ENCODE data around the gene ALG8. TPM values are rescaled to one million over a fixed set of nuclear protein-coding genes. Genes with fewer than 3 reads are reported as not detected.

Gene ALG8
- total and polyA plus RNA-seq, 12 donors = 9.6 to 69.1 (median 16.8) TPM

GRCh38 chr11:78067704-78068103 lies 71.7 kb downstream of the ALG8 start:
- ATAC-seq (no peak), DNase-seq (no peak)
- no peak overlapping the region for H3K4me3 ChIP-seq
- no peaks in the 10 kb centered on the region for H3K9me3 ChIP-seq
- no peak for TF ChIP-seq CTCF (IDR thresholded peaks at IDR 0.05)
- no peaks in the 10 kb centered on the region for H3K27me3 ChIP-seq
- peaks cover 0 to 23% (median 8%) of the 10 kb centered on the region in 9 donors for H3K4me1 ChIP-seq
- H3K36me3 ChIP-seq = peaks cover 0 to 60% (median 18%) of the 10 kb centered on the region in 9 donors
- no peak overlapping the region for H3K27ac ChIP-seq
- 88% methylated on average over 4 of the region's 4 CpGs for WGBS, 2 donors
- intact Hi-C loops (cut with DNase I) = no loop called here

GRCh38 chr11:78066471-78066870 lies 73.0 kb downstream of the ALG8 start:
- intact Hi-C loops (cut with DNase I) = no loop called here
- H3K4me1 ChIP-seq = peaks cover 0 to 28% (median 7%) of the 10 kb centered on the region in 9 donors
- 79 to 91% methylated on average over 2 of the region's 2 CpGs for WGBS, 2 donors

GRCh38 chr11:78065203-78065602 lies 74.2 kb downstream of the ALG8 start:
- 72 to 79% methylated on average over 2 of the region's 2 CpGs for WGBS, 2 donors
- TF ChIP-seq CTCF (IDR thresholded peaks at IDR 0.05) = no peak
- no peak overlapping the region for H3K4me3 ChIP-seq
- H3K9me3 ChIP-seq = no peaks in the 10 kb centered on the region
- peaks cover 0 to 29% (median 9%) of the 10 kb centered on the region in 9 donors for H3K4me1 ChIP-seq
- ATAC-seq (no peak), DNase-seq (no peak)
- H3K27me3 ChIP-seq = no peaks in the 10 kb centered on the region
- intact Hi-C loops (cut with DNase I) = no loop called here
- H3K36me3 ChIP-seq = peaks cover 0 to 35% (median 5%) of the 10 kb centered on the region in 9 donors
- H3K27ac ChIP-seq = no peak overlapping the region

More at GRCh38 chr11:78066471-78066870, 73.0 kb downstream of the ALG8 start:
- DNase-seq = no peak
- no peak for ATAC-seq
- no peak for TF ChIP-seq CTCF (IDR thresholded peaks at IDR 0.05)
- no peak overlapping the region for H3K4me3 ChIP-seq
- H3K36me3 ChIP-seq = peaks cover 0 to 48% (median 10%) of the 10 kb centered on the region in 9 donors
- H3K9me3 ChIP-seq = no peaks in the 10 kb centered on the region
- no peak overlapping the region for H3K27ac ChIP-seq
- H3K27me3 ChIP-seq = no peaks in the 10 kb centered on the region

- no peak for ATAC-seq
- H3K36me3 ChIP-seq = peaks cover 0 to 19% (median 0%) of the 10 kb centered on the region in 9 donors
- H3K9me3 ChIP-seq = no peaks in the 10 kb centered on the region
- H3K4me1 ChIP-seq = peaks cover 0 to 16% (median 3%) of the 10 kb centered on the region in 9 donors
- H3K27ac ChIP-seq = no peak within 1 kb of the TSS
- intact Hi-C loops (cut with DNase I) = no loop called here
- TF ChIP-seq CTCF (IDR thresholded peaks at IDR 0.05) = no peak
- DNase-seq = no peak
- H3K27me3 ChIP-seq = no peaks in the 10 kb centered on the region
- H3K4me3 ChIP-seq = no peak within 1 kb of the TSS
- WGBS, 2 donors = 93% methylated on average over 14 of the region's 14 CpGs
Observed at GRCh38 chr11:78063440-78064181, 75.8 kb downstream of the ALG8 start, which contains the start of gene THRSP. THRSP (plus strand) TSS chr11:78063861; CDS start chr11:78063882, 21 bp downstream.
